SU-DHL-6 (cell line): ENCODE data around the gene P2RY8.

Source experiments
- CTCF ChIP-seq: fragments of 200-600 bp; sonication (generic); IDR thresholded peaks from one replicate; pipeline ENCODE4 v1.5.1; 2017; ENCODE audit warnings: antibody characterized with exemption, mild to moderate bottlenecking, low read length, moderate library complexity; ENCODE audit not compliant: insufficient read depth, poor library complexity, severe bottlenecking
- EZH2phosphoT487 ChIP-seq: fragments of 200-600 bp; sonication (generic), shearing (Covaris generic); conservative IDR thresholded peaks from 2 replicates; pipeline ENCODE4 v1.6.1; 2018; ENCODE audit warnings: mild to moderate bottlenecking, antibody characterized with exemption, low read length, moderate library complexity, mixed read lengths

- no peak for TF ChIP-seq CTCF
- no peak for TF ChIP-seq EZH2phosphoT487
These were observed 40.9 kb downstream of the P2RY8 start for GRCh38 chrX:1496076-1496475.
